HG03108 (cell line): Measurements from ENCODE around the gene PP2D1.
A peak's percentile ranks its signal among the peaks of the same experiment; 100 is the strongest.
"Not testable (repeated sequence)": the region's sequence is repeated elsewhere in the genome, so short reads cannot be mapped to it uniquely, and the experiment has no call there.

Experiments used
- ATAC-seq: cut with Tn5 transposase; IDR thresholded peaks from one replicate; pipeline ENCODE4 v1.9.1; 2021; ENCODE audit warnings: moderate library complexity; ENCODE audit not compliant: unreplicated experiment

The PP2D1 gene

DNA sequence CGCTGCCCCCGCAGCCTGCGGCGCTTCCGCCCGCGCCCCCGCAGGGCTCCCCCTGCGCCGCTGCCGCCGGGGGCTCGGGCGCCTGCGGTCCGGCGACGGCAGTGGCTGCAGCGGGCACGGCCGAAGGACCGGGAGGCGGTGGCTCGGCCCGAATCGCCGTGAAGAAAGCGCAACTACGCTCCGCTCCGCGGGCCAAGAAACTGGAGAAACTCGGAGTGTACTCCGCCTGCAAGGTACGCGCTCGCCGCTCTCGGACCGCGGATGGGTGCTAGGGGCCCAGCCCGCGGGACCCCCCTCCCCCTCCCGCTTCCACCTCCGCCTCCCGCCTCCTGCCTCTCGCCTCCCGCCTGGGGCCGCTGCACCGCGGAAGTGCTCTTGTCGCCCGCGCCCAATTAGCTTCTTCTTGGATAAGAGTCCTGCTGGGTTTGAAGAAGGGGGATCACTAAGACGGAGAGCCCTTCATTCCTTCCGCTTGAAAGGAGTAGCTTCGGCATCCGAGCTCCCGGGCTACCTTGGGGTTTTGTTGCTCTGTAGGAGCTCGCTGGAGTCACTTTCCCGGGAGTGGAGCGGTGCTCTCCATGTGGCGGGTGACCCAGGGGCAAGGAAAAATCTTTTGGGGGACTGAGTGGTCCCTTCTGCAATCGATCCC lies 28.6 kb upstream of the PP2D1 start:
- ATAC-seq = peak; percentile 33

DNA sequence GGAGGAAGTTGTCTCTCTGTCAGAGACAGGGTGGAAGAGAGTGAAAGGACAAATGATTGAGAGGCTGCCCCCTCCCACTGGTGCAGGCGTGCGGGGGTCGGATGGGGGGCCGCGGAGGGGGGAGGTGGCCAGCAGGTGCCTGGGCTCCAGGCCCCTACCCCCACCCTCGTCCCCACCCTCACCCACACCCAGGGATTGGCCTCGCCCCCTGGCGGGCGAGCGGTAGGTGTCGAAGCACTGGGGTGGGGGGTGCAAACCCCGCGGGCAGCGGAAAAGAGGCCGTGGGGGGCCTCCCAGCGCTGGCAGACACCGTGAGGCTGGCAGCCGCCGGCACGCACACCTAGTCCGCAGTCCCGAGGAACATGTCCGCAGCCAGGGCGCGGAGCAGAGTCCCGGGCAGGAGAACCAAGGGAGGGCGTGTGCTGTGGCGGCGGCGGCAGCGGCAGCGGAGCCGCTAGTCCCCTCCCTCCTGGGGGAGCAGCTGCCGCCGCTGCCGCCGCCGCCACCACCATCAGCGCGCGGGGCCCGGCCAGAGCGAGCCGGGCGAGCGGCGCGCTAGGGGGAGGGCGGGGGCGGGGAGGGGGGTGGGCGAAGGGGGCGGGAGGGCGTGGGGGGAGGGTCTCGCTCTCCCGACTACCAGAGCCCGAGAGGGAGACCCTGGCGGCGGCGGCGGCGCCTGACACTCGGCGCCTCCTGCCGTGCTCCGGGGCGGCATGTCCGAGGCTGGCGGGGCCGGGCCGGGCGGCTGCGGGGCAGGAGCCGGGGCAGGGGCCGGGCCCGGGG lies 27.9 kb upstream of the PP2D1 start, which contains the start of gene KAT2B:
TSS of gene KAT2B (plus strand) at position 682 of the 783 bp plus-strand sequence. CDS start at position 714, 32 bp downstream.
- ATAC-seq = peak; percentile 51

DNA sequence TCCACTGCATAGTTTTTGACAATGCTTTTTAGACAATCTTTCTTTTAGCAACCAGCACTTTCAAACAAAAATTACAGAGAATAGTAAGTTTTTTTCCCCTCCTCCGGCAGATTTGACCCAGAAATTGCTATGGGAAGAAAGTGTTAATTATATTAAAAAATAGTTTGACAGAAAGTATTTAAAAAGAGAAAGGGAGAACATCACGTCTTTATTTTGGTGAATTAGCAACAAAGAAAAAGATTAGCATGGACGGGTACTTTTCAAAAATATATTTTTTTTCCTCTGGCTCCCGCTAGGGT lies 27.4 kb upstream of the PP2D1 start:
- ATAC-seq = no peak

DNA sequence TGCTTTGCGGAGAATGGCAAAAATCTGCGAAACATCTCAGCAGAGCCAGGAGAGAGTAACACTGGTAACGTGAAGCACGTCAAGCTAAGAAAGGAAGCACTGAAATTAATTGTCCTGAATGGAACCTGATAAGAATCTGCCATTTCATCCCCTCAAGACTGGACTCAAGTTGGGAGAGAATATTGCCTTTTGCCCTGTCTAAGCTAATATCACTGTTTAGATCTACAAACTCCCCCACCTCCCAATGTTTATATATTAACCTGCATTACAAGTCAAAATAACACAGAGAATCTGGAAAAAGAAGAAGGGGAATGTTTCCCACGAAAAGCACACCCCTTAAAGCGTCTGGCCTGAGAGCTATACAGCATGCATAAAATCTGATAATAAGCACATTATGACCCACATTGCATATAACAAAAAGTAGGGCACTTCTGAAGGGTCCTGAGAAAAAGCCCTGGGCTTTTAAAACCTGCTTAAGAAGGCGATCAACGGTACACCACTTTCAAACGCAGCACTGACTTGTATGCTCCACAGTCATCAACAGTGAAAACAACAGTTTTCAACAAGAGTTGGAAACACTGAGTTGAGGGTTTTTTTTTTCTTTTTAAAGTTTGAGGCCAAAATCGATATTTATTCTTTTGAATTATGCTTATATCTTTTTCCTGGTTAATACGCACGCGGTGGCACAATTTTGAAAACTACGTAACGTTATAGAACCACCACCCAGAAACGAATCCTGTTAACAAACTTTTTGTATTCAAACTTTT lies 26.8 kb upstream of the PP2D1 start:
- ATAC-seq = no peak

DNA sequence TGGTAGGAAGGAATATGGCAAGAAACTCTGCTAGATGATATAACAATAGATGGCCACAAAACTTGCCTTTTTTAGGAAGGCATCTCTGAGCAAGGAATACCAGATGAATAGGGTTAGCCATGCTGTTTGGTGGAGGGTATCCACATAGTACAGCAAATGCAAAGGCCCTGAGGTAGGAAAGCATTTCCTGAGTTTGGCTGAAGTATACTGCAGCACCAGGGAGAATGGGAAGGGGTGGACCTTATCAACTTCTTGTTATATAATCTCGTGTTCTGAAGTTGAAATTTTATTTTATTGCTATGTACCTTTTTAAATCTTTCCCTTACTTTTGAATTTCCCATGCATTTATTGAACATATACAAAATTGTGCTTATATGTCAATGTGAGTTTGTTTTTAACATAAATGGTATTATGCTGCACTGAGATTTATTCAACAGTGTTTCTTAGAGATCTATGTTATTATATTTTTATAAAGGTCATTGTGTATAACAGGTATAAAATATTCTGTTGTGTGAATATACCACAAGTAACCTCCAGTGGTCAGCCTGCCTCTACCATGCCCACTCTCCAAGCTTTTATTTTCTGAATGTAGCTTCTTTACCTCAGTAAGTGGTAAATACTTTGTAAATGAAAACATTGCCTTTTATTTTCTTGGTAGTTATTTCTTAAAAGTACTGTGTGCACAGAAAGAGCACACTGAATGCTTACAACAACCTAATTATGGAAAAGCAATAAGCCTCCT lies 25.4 kb upstream of the PP2D1 start:
- no peak for ATAC-seq

DNA sequence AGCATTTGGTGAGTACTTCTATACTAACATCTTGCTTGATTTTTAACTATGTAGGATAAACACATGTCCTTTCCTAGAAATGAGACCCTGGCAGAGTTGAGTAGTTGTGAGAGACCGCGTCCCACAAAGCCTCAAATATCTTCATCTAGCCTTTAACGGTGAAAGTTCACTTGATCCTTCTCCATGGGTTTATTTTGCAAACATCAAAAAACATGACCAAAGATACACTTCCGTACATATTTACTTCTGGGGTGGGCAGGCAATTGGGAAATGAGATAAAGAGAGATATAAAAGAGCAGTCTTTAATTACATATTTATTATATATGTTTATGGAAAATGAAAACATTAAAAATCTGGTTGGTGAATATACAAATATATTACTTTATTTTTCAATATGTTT lies 23.0 kb upstream of the PP2D1 start:
- no peak for ATAC-seq

DNA sequence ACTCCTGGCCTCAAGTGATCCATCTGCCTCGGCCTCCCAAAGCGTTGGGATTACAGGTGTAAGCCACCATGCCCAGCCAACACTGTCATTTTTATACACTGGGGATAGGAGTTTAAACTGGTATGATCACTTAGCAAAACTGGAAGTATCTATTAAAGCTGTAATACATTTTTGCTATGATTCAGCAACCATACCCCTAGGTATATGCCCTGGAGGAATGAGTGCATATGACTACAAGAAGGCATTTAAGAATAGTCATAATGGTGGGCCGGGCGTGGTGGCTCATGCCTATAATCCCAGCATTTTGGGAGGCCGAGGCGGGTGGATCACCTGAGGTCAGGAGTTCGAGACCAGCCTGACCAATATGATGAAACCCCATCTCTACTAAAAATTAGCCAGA lies 19.9 kb upstream of the PP2D1 start:
- ATAC-seq = not testable (repeated sequence)

DNA sequence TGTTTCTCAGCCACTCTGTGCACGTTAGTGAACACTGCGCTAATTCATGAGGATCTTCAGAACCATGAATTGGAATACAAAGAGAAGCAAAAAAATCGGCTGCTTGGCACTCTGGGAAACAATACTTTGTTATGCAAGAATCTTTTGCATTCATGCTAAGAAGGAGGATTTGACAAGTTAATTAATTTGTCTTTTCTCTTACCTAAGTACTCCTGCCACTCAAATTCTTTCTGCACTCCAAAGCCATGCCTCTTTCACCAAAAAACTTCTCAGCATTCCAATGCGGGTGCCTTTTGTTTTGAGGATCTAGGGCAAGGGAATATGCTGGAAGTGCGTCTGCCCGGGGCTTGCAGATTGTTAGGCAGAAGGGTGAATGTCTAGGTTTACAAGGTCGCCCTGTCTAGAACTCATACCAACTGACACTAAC lies 16.9 kb upstream of the PP2D1 start:
- ATAC-seq = no peak

DNA sequence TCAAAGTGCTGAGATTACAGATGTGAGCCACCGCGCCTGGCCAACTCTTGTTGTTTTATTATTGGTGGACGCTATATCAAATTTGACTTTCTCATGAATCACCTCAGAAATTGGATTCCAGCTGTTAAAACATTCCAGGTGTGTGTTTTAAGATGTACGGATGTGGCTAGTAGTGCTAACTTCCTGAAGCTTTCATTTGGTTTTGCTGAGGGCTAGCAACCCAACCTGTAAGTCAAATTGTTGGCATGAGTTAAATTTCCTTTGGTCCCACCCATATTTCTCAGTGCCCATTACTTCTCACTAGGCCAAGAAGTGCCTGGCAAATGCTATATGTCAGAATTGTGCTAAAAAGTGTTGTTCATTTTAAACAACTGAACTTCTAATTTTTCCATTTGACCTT lies 15.1 kb upstream of the PP2D1 start:
- no peak for ATAC-seq

DNA sequence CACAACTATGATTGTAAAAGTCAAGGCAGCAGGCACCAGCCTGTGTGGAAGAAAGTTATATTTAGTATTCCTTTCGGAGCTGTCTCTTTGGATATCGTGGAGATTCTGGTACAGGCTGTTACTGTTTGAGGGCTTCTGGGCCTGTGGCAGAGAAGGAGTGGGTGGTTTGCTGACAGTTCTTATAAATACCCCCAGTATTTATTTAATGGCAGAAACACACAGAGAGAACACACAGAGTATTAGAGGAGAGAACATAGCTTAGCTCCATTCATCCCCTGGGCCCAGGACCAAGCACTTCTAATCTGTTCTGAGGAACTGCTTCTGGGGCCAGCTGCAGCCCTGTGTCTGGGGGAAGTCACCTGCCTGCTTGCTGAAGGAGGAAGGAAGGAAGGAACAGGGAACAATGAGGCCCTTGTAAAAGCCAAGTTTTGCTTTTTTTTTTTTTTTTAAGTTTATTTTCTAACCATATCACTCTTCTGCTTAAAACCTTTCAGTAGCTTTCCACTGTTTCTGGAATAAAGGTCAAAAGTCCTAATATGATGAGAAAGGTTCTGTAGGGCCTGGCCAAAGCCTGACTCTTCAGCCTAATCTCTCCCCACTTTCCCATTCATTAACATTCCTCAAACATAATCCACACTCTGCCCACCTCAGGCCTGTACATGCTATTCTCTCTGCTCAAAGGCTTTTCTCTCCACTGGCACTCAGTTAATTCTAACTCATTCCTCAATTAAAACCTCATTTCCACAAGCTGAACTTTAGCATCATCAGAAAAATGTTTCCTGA lies 11.8 kb upstream of the PP2D1 start:
- no peak for ATAC-seq

DNA sequence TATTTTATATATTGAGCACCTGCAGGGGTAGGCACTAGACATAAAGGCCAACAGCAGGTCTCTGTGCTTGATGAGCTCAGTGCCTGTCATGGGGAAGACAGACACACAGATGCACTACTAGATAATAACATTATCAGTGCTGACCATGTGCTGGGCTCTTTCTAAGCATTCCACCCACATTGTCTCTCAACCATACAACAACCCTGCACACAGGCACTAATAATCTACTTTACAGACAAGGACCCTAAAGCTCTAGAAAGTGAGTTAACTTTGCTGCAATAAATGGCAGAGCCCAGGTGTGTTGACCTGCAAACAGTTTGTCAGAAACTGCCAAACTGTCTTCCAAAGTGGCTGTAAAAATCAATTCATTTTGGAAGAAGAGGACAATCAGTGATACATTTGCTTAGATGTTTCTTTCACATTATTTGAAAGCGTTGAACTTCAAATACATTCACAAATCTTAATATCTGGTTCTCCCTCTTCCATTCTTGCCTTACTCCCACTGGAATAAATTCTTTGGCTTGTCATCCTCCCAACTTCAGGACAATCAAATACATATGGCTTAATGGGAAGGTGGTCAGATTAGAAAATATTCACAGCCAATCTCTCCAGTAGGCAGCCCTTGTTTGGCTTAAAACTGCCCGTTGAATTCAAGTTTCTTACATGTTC lies 11.0 kb upstream of the PP2D1 start:
- no peak for ATAC-seq

DNA sequence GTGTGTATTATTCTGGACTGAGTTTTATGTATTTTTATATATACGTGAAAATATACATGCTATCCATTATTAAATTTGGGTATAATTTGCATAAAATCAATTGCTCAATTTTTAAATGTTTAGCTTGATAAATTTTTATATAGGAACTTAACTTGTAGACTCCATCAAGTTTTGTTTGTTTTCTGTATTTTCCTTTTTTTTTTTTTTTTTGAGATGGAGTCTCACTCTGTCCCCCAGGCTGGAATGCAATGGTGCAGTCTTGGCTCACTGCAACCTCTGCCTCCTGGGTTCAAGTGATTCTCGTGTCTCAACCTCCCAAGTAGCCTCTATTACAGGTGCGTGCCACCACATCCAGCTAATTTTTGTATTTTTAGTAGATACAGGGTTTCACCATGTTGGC lies 4.0 kb upstream of the PP2D1 start:
- ATAC-seq = not testable (repeated sequence)

DNA sequence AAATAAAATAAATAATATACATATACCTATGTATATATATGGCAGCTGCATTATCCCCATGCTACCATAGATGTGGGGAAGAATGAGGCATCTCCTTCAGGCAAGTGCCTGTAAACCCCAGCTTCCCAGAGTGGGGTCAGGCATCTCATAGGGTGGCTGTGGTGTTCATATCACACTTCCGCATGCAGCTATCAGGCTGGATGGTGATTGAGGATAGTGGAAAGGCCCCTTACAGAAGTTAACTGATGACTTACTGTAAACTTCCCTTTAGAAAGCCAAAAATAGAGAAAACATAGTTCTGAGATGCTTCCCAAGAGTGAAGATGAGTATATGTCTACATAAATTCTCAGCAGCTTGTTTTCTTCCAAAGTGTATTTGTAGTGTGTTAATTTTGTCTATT lies 3.5 kb upstream of the PP2D1 start:
- ATAC-seq = no peak

DNA sequence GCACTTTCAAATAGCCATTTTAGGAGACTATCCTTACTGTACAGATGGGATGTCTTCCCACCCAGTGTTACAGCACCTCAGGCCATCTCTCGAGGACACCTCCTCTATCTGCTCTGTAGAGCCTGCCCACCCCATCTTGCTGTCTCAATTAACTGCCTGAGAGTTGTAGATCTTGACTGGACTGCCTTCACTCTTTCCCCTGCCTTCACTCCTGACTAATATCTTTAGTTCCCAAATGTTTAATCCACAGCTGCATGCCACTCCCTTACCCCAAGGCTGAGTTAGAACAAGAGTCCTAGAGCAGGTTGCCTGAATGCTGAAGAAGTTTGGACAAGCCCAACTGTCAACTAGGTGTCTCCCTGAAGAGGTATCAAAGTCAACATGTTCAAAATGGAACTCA lies 1.3 kb upstream of the PP2D1 start:
- ATAC-seq = no peak

DNA sequence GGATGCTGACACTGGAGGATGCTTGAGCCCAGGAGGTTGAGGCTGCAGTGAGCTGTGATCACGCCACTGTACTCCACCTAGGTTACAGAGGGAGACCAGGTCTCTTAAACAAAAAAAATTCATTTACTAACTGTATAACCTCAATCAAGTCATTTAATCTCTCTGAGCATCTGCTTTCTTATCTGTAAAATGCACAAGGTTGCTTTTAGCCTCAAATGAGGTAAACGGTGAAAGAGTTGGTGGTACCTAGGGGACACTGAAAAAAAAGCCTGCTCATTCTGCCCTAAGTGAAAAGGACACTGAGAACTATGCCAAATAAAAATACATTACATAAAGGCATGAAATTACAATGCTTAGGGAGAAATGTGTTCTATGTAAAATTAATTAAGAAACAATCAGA lies 3.4 kb downstream of the PP2D1 start:
- ATAC-seq = no peak

DNA sequence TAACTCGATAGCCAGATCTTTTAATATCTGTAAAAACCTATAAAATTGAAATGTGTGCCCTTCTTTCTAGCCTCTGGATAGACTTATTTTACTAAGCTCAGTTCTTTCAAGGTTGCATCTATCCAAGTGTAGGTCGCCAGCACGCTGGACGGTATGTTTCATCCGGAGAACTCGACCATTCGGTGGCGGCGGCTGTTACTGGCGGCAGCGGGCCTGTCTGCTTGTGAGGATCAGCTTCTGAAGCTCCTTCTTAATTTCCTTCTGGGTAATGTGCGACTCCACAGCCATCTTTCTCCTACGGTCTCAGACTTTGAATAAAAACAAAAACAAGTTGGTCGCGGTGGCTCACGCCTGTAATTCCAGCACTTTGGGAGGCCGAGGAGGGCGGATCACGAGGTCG lies 4.1 kb downstream of the PP2D1 start:
- no peak for ATAC-seq

DNA sequence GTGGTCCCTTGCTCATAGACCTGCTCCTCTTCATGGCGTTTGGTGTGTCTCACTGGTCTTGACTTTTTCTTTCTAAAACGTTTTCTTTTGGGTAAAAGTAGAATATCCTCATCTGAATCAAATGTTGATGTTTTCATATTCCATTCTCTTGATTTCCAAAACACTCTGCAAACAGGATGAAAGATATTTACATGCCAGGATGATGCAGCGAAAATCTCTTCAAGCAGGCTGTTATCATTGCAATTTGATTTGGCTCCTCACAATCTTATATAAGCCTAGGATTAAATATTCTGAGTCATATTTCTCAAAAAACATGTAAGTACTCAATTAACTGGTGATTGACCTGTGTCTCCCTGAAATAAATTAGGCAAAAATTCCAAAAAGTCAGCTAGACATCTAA lies 10.1 kb downstream of the PP2D1 start:
- no peak for ATAC-seq

DNA sequence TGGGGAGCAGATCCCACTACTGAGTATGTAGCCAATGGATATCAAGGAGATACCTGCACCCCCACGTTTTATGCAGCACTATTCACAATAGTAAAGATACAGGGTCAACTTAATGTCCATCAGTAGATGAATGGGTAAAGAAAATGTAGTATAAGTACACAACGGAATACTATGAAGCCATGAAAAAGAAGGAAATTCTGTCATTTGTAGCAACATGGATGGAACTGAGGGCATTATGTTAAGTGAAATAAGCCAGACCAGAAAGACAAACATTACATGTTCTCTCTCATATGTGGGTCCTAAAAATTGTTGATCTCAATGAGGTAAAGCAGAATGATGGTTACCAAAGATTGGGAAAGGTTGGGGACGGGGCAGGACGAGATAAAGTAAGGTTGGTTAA lies 14.6 kb downstream of the PP2D1 start:
- no peak for ATAC-seq

DNA sequence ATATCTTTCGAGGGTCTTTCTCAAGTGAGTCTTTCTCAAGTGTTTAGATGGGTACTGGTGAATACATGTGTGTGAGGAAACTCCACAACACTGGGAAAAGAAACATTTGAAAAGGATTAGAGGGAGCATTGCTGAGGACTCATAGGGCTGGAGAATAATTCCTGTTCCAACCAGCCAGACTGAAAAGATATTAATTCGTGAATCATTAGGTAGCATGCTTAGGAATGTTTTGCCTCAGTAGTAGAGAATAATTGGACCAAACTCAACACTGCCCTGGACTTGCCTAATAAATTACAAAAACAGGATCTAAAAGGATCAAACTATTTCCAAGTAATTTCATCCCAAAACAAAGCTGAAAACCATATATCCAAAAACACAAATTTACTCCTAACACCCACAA lies 17.3 kb downstream of the PP2D1 start:
- no peak for ATAC-seq

DNA sequence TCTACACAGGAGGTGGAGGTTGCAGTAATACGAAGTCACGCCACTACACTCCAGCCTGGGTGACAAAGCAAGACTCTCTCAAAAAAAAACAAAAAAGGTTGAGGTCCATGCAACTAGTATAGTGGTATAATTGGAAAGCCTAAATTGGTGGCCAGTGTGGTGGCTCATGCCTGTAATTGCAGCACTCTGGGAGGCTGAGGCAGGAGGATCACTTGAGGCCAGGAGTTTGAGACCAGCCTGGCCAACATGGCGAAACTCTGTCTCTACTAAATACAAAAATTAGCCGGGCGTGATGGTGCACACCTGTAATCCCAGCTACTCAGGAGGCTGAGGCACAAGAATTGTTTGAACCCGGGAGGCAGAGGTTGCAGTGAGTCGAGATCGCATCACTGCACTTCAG lies 23.2 kb downstream of the PP2D1 start:
- ATAC-seq = not testable (repeated sequence)
